GM18505 (cell line): ENCODE results near the gene GATD1.
"Not testable (repeated sequence)": the region's sequence is repeated elsewhere in the genome, so short reads cannot be mapped to it uniquely, and the experiment has no call there.

Experiments
- ATAC-seq: cut with Tn5 transposase; IDR thresholded peaks from one replicate; pipeline ENCODE4 v1.9.1; 2021; ENCODE audit not compliant: unreplicated experiment
- POLR2A ChIP-seq: IDR thresholded peaks from 4 replicates; pipeline ENCODE4 v1.6.1; 2011; ENCODE audit warnings: borderline replicate concordance; ENCODE audit not compliant: insufficient read depth, insufficient read length; ENCODE audit errors: extremely low read depth

The GATD1 gene

GRCh38 chr11:737366-737765 lies 39.9 kb downstream of the GATD1 start:
- no peak for ATAC-seq

GRCh38 chr11:734541-734940 lies 42.7 kb downstream of the GATD1 start:
- ATAC-seq, result not testable (repeated sequence)

More at GRCh38 chr11:737366-737765, 39.9 kb downstream of the GATD1 start:
- no peak for TF ChIP-seq POLR2A

DNA sequence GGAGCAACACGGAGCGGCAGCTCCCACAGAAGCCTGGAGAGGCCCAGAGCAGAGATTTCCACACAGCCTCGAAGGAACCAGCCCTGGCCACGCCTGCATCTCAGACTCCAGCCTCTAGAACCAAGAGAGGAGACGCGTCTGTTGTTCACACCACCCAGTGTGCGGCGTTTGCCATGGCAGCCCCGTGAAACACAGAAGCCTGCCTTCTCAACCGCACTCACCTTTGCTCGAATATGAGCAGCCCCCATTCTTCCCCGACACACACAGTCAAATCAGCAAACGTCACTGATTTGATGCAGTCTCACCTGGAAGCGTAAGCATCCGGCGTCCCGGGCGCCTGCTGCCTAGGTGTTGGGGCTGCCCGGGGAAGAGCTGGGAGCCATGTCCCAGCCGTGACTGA lies 44.2 kb downstream of the GATD1 start:
- no peak for TF ChIP-seq POLR2A
- no peak for ATAC-seq

DNA sequence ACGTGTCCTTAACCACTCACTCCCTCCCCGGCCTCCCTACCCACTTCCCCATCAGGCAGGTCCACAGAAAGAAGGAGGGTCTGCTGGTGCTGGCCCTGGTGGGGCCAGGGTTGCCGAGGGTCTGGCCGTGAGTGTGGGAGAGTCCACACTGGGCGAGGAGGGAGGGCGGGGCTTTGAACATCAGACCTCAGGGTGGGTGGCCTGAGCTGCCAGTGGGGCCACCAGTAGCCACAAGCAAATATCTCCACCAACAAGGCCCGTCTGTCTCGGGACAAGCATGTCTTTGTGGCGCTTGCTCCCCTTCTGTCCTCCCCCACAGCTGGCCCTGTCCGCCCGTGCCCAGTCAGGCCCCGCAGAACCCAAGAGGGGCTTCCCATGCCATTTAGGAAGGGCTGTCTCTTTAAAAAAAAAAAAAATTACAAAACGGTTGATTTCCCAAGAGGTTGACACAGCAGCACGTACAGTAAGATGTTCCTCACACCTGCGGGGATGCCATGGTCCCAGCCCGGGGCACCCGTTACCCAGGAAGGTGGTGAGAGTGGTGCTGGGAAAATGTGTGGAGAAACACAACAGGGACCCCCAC lies 47.7 kb downstream of the GATD1 start:
- no peak for TF ChIP-seq POLR2A
- no peak for ATAC-seq

DNA sequence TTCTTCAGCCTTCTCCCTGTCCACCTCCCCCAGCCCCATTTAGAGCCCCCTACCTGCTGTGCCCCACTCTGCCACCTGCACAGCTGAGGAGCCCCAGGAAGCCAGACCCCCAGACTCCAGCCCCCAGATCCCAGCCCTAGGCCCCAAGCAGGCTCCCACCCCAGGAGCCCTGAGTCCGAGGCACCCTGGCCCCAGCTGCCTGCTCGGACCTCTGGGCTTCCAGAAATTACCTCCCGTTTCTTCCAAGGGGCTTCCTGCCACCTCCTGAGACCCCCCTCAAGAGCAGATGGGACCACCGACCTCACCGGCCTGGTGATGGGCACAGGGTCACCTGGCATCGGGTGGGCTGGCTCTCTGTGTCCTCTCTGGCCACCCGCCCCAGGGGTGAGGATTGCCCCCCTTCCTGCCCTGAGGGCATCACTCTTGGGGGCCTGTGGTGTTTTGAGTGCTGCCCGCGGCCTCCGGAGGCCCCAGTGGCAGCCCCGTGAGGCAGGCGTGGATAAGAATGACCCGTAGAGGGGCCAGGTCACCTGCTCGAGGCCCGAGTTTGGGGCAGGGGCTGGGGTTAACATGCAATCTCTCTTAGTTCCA lies 48.3 kb downstream of the GATD1 start:
- no peak for TF ChIP-seq POLR2A
- ATAC-seq, result no peak

DNA sequence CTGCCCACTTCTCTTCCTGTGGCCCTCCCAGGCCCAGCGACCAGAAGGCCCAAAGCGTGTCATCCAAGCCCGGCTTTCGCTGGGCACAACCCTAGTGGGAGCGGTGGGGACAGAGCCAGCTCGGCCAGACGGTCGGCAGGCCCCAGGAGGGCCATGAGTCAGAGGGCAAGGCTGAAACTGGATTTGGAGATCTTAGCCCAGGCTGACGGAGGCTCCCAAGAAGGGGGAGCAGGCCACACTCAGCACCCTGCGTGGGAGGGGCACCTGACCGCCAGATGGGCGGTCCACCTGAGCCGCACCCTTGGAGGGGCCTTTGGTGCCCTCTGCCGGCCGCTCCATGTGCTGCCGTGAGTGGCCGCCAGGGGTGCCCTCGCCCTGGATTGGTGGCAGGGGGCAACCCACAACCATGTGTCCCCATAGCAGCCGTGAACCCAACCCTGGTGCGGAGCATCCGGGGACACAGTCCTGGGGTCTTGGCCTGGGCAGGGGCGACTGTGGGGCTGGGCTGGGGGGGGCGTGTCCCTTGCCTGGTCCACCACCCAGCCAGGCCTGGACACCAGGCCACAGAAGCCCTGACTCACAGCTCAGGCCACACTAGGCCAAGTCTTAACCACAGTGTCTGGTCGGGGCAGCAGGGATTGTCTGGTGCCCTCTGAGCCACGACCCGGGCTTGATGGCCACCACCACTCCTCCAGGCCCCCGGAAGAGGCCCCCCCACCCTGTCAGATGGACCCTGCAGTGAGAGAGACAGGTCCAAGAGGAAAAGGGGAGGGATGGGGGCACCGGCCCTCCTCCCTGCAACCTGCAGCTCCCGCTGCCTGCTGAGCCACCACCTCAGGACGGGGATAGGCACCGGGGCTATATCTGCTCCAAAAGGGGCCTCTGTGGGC lies 49.2 kb downstream of the GATD1 start:
- no peak for TF ChIP-seq POLR2A
- ATAC-seq, result peak; percentile 47

DNA sequence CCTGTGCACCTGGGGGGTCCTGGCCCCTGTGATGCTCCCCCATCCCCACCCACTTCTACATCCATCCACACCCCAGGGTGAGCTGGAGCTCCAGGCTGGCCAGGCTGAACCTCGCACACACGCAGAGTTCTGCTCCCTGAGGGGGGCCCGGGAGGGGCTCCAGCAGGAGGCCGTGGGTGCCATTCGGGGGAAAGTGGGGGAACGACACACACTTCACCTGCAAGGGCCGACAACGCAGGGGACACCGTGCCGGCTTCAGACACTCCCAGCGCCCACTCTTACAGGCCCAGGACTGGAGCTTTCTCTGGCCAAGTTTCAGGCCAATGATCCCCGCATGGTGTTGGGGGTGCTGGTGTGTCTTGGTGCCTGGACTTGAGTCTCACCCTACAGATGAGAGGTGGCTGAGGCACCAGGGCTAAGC lies 50.0 kb downstream of the GATD1 start:
- no peak for ATAC-seq
- no peak for TF ChIP-seq POLR2A

DNA sequence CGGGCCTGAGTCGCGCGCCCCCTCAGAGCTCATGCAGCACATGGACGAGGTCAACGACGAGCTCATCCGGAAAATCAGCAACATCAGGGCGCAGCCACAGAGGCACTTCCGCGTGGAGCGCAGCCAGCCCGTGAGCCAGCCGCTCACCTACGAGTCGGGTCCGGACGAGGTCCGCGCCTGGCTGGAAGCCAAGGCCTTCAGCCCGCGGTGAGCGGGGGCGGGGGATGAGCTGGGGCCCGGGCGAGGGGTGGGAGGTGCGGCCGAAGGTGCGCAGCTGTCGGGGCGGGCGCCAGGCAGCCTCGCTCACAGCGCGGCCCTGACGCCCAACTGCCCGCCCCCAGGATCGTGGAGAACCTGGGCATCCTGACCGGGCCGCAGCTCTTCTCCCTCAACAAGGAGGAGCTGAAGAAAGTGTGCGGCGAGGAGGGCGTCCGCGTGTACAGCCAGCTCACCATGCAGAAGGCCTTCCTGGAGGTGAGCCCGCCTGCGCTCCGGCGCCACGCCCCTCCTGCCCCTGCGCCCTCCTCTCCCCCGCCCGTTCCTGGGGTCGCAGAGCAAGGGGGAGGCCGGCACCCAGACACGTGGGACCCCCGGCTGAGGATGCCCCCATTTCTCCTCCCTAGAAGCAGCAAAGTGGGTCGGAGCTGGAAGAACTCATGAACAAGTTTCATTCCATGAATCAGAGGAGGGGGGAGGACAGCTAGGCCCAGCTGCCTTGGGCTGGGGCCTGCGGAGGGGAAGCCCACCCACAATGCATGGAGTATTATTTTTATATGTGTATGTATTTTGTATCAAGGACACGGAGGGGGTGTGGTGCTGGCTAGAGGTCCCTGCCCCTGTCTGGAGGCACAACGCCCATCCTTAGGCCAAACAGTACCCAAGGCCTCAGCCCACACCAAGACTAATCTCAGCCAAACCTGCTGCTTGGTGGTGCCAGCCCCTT lies 50.7 kb downstream of the GATD1 start:
- ATAC-seq, result no peak
- peak; percentile 62 for TF ChIP-seq POLR2A

DNA sequence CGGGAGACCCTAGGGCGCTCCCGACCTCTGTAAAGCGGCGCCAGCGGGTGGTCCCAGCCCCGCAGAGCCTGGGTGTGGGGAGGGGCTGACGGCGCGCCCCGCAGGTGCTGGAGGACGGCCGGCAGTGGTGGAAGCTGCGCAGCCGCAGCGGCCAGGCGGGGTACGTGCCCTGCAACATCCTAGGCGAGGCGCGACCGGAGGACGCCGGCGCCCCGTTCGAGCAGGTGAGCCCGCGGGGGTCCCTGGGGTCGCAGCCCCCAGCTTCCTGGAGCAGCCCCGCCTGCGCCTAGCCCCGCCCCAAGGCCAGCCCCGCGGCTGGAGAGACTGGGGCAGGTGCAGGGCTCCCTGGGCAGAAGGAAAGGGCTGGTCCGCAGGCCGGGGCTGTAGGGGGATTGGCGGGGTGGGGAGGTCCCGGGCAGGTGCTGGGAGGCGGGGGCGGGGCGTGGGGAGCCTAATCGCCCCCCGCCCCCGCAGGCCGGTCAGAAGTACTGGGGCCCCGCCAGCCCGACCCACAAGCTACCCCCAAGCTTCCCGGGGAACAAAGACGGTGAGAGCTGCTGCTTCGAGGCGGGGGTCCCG lies 51.6 kb downstream of the GATD1 start:
- peak; percentile 20 for TF ChIP-seq POLR2A
- ATAC-seq, result no peak

GRCh38 chr11:724778-725386 lies 52.4 kb downstream of the GATD1 start:
- TF ChIP-seq POLR2A, result no peak
- ATAC-seq, result no peak

DNA sequence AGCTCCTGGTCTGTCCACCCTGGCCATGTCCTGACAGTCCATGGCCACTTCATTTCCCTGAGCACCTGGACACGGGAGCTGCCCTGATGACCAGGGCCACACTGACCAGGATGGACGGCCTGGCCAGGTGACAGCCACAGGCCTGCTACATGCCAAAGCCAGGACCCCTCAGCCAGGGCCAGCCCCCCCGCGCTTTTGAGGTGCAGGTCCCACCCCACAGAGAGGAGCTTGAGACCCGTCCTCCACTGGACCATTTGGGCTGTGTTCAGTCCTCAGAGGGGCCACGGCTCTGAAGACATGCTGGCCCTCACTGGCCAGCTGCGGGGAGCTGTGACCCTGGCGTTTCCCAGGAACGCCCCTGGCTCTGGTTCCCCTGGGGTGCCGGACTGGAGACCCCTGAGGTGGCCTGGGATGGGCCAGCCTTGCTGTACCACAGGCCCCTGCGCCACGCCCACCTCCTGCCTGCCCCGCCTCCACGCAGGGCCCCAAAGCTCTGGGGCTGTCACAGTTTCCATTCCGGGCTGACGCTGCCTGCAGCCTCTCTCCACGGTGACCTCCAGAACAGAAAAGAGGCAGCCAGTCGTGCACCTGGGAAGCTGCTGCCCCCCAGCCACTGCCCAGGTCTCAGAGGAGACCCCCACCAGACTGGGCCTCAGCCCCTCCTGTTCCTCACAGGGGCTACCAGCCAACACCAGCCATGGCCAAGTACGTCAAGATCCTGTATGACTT lies 53.1 kb downstream of the GATD1 start:
- no peak for TF ChIP-seq POLR2A
- ATAC-seq, result no peak

GRCh38 chr11:723120-723883 lies 54.0 kb downstream of the GATD1 start:
- no peak for ATAC-seq
- TF ChIP-seq POLR2A, result no peak

DNA sequence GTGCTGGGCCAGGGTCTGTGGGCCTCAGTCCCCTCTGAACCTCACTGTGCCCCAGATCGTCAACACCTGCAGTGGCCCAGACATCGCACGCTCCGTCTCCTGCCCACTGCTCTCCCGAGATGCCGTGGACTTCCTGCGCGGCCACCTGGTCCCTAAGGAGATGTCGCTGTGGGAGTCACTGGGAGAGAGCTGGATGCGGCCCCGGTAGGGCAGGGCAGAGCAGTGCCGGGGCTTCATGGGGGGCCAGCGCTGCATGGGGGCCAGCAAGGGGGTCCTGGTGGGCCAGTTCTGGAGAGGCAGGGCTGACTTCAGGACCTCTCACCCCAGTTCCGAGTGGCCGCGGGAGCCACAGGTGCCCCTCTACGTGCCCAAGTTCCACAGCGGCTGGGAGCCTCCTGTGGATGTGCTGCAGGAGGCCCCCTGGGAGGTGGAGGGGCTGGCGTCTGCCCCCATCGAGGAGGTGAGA lies 54.9 kb downstream of the GATD1 start:
- ATAC-seq, result no peak

More for the DNA sequence above, 54.9 kb downstream of the GATD1 start:
- TF ChIP-seq POLR2A, result no peak
